NOMO-1 treated with DMSO at 0.1 percent for 48 hours (cell line): ENCODE measurements around the gene CYS1.
"Not testable (repeated sequence)": the region's sequence is repeated elsewhere in the genome, so short reads cannot be mapped to it uniquely, and the experiment has no call there.

ENCODE experiments used
- DNase-seq: peaks from one replicate; lab custom pipeline; 2025; ENCODE audit not compliant: unreplicated experiment; lab: John Stamatoyannopoulos, UW

CYS1 gene

DNA sequence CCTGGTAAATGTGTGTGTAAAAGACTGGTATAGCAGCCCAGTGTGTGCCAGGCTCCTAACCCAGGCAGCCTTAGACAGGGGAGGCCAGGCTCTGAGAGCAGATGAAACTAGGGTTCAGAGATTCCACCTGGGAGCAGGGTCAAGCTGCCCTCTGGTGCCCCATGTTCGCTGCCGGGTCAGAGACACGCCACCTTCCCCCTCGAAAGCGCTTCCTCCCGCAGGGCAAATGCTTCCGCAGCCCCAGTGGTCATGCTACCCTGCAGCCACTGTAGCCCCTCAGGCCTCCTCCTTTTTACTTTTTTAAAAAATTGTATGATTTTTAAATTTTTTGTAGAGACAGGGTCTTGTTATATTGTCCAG, 47.5 kb downstream of the CYS1 start:
- no peak for DNase-seq

DNA sequence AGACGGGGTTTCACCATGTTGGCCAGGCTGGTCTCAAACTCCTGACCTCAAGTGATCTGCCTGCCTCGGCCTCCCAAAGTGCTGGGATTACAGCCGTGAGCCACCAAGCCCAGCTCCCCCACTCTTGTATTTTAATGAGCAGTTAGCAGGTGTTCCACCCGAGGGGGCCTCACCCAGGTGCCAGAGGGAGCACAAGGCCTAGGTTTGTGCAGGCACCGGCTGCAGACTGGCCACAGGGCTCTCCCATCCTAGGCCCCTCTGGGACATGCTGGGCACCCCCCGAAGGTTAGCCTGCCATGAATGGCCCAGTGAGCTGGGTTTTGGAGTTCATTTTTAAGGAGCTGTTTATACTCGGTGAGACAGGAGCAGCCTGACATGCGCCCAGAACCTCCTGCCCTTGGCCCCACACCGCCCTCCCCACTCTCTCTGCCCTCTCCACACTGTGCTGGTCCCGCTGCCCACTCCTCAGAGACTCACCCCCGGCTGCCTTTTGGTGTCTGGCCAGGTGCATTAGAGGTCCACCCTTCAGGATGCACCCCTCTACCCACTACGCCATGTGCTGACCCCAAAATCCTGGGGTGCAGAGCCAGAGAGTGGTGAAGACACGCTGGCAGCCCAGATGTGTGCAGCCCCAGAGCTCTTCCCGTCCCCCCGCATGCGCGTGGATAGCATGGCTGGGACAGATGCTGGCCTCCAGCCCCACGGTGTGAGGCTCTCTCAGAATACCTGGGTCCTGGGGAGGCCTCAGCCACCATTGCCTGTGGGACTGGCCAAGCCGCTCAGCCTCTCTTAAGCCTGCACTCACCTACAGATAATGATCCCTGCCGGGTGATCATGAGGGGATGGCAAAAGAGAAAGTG, 48.1 kb downstream of the CYS1 start:
- DNase-seq = no peak

DNA sequence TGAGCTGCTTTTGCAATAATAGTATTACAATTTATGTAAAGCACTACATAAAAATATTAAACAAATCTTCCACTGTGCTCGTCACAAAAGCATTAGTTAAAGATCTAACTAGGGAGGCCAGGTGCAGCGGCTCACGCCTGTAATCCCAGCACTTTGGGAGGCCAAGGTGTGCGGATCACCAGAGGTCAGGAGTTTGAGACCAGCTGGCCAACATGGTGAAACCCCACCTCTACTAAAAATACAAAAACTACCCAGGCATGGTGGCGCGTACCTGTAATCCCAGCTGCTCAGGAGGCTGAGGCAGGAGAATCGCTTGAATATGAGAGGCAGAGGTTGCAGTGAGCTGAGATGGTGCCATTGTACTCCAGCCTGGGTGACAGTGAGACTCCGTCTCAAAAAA, 49.4 kb downstream of the CYS1 start:
- not testable (repeated sequence) for DNase-seq

DNA sequence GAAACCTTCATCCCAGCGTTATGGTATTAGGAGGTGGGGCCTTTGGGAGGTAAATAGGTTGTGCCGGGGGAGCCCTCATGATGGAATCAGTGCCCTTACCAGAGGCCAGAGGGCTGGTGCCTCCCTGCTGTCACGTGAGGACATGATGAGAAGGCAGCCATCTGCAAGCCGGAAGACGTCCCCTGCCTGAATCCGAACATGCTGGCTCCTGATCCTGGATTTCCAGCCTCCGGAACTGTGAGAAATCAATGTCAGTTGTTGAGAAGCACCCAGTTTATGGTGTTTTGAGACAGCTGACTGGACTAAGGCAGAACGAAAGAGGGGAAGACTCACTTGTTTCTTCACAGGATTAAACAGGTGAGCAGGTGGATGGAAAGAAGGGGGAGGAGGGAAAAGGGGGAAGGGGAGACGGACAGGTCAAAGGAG, 49.9 kb downstream of the CYS1 start:
- no peak for DNase-seq

DNA sequence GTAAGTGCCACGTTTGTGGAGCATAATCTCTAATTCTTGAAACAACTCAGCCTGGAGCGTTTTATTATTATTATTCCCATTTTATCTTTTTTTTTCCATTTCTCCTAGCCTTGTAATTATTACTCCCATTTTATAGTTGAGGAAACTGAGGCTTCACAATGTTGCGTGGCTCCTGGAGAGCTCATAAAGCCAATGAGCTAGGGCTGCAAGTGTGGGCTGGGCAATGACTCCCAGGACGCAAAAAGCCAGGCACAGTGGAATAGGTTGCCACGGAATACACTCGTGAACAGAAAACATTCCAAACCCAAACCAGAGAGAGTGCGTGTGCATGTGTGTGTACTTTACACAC, 50.4 kb downstream of the CYS1 start:
- DNase-seq = no peak

DNA sequence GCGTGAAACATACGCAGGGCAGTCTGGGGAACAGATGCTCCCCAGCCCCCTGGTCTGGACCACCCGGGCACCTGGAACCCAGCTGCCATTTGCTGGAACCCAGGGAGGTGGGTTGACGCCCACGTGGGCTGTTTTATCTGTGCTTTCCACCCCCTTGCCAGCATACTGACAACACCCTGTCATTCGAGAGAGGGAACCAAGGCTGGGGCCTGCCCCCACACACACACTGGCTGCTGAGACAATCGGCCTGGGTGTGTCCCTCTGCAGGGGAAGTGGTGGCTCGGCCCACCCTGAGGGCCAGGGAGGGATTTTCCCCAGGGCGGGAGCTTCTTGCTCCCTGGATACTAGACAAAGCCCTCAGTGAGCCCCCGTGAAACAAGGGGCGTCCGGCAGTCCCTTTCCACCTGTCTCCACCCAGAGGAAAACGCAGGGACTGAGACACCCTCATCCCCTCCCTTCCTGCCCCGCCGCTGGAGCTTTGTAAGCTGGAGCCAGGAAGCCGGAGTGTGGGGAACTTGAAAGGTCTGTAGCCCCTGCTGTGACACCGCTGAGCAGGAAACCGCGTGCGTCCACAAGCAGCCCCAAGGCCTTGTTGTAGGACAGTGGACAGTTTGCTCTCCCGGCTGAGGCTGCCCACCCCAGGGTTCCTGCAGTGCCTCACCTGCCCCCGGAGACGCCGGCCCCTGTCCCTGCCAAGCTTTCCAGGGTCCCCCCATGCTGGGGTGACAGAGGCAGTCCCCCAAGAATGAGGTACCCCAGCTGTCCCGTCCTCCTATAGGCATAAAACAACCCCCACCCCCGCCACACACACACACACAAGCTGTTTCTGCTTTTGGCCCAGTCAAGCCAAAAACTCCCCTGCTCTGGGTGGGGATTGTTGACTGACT, 51.0 kb downstream of the CYS1 start:
- peak; percentile 81 for DNase-seq

DNA sequence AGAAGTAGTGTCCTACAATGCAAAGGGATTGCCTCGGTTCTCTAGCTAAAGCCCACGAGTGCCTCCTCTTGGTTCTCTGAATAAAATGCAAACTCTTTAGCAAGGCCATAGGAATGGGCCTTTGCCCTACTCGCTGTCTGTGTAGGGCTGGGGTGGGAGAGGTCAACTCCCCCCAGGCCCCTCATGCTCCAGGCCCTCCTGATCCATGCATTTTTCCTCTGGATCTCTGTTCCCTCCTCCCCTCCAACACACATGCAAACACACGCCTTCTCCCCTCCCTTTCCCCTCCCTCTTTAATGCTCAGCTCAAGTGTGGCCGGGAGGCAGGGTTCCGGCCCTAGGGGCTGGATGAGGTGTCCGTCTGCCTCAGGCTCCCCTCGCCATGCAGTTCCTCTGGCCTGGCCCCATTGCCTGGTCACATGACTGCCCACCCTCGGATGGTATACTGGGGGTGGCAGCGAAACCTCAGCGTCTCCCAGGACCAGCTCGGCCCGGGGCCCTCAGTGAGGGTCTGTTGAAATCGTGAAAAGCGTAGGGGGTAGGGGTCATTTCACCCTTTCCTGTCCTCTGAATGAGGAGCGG, 51.7 kb downstream of the CYS1 start:
- DNase-seq = no peak

DNA sequence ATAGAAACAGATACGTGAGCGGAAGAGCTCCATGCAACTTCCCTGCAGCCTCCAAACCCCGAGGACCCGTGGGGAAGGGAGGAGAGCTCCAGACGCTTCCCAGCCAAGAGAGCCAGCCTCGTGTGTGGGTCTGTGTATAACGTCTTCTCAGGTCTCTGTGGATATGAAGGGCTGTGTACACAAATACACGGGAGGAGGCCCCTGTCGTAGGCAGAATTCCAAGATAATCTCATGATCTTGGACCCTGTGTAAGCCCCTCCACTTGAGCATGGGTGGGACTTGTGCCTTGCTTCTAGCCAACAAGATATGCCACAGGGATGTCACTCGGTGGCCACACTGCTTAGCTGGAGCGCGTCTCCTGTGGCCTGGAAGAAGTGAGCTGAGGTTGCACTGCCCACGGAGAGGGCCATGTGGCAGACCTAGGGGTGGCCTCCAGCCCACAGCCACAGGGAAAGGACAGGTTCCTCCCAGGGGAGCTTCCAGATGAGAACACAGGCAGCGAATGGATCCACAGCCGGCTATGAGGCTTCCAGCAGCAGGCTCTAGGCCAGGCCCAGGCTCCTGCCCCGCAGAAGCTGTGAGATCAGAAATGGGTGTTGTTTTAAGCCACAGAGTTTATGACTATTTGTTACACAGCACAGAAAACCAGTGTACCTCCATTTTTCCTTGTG, 52.4 kb downstream of the CYS1 start:
- no peak for DNase-seq

DNA sequence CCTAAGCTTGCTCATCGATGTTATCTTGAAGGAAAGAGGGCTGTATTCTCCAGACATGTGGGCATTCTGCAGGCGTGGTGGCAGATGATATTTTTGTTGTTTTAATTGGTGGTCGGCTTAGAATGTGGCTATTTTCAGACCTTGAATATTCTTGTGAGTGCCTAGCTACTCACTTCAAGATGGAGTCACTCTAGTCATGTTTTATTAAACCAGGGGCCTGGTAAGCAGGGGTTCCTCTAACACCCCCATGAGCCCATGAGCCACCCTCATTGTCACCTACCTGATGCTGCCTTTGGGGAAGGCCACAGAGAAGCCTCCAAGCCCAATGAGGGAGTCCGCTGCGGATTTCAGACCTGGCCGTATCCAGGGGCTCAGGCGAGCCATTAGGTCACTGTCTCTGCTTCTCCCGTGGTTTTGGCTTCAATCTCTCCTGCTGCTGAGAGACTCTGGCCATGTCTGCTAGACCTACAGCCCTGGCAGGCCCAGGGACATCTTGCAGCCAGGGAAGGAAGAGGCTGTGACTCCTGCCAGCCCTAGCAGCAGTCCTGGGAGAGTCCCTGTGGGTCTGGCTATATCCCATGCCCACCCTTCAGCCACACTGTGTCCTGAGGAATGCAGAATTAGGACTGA, 53.2 kb downstream of the CYS1 start:
- DNase-seq = no peak

DNA sequence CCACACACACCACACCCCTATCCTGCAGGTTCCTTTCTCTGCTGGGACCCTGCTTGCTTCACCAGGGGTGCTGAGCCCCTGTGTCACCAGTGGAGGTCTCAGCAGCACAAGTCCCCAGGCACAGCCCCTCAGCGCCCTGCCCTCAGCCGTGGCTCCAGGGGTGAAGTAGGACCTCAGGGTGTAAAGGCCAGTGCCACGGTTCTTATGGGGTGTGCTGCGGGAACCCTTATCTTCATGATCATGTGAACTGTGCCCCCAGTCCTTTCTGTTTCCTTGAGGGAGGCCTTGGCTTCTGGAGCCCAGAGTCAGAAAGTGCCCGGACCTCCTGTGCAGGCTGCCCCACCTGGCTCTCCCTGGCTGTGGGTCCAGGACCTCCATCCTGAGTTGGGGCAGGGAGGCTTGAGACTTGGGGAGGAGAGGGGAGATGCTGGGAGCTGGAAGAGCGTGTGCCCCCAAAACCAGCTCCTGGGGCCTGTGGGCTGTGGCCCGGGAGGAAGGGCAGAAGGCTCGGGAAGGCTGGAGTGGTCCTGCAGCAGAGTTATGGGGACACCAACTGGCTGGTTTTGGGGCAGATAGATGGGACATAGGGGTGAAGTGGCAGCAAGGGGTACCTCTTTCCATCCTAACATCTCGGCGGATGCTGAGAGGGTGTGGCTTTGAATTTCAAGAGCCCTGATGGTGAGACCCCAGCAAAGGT, 57.1 kb downstream of the CYS1 start:
- no peak for DNase-seq

DNA sequence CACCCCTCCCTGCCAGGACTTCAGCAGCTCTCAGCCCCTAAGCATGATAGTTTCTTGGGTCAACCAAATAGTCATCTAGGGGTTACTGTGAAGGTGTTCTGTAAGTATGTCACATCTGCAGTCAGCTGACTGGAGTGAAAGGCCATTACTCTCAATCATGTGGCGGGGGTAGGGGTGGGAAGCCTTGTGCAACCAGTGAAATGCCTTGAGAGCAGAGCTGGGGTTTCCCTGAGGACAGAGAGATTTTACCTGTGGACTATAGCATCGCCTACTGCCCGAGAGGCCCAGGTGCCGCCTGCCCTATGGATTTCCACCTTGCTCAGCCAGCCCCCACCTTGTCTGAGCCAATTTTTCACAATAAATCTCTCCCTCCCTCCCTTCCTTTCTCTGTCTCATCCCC, 57.8 kb downstream of the CYS1 start:
- no peak for DNase-seq

DNA sequence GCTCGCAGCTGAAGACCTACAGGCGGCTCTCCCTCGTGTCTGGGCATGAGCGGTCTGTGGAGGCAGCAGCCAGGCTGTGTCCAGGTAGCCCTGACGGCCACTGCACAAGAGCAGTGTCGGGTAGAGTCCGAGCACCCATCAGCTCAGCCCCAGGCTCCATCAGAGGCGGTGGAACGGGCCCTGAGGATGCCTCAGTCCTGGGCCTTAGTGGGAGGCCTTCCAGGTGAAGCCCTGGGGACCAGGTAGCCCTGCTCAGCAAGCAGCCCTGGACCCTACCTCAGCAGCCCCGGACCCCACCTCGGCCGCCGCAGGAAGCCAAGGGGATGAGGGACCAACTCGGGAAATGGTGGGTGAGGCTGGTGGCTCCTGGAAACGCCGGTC, 58.2 kb downstream of the CYS1 start:
- no peak for DNase-seq

DNA sequence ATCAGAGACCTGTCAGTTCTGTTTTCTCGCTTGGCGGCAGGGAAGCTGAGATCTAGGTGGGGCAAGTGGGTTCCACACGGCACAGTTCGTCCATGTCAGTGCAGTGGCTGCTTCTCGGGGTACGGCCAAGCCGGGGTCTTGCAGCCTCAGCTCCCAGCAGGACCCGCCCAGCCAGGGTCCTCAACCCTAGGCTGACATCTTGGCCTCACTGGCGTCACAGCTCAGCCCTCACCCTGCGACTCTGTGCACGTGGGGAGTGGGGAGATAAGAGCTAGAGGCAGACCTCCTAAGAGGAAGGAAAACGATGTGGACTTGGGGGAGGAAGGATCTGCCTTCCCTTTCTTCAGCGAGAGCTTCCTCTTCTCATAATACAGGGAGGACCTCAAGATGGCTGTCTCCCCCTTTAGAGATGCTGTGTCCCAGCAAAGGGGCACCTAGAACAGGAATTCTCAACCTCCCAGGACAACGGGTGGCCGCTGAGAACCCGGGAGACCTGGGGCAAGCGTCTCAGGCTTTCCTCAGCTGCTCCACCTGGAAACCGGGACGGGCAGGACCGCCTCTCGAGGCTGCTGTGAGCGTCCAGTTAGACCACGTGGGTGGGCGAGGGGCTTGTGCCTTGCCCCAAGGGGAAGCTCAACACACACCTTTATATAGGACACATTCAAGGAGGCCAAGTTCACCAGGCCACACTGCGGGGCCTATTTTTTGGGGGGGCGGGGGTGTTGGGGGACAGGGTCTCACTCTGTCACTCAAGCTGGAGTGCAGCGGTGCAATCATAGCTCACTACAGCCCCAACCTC, 60.4 kb downstream of the CYS1 start:
- no peak for DNase-seq

DNA sequence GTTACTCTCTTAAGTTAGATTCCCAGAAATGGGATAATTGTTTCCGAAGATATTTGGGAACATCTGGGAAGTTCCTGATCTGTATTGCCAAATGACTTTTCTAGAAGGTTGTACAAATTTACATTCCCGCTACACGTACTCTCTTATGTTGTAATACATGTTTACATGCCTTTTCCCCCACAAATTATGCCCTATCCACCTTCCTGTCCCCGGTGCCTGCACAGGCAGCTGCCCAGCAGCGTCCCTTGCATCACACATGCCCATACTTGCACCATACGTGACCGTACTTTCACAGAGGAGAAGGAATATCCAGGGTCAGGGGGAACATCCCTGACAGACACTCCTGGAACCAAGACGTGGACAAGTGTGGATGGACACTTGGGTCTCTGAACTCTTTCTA, 61.0 kb downstream of the CYS1 start:
- peak; percentile 21 for DNase-seq

DNA sequence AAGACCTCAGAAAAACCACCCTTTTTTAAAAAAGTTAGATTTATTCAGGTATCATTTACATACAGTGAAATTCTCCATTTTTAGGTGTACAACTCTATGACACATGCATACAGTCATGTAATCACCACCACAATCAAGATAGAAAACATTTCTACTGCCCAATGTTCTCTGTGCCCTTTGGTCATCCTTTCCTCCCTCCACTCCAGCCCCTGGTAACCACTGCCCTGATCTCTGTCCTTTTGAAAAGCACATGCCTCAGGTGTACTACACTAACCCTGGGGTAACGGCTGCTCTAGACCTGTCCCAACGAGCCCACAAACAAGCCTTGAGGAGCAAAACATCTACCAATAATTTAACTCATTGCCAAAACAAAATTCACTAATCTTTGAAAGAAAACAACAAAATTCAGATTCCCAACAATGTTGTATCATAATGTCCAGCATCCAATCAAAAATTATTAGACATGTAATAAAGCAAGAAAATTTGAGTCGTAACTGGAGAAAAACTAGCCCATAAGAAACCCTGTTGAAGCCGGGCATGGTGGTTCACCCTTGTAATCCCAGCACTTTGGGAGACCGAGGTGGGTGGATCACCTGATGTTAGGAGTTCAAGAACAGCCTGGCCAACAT, 62.8 kb downstream of the CYS1 start:
- DNase-seq = no peak

DNA sequence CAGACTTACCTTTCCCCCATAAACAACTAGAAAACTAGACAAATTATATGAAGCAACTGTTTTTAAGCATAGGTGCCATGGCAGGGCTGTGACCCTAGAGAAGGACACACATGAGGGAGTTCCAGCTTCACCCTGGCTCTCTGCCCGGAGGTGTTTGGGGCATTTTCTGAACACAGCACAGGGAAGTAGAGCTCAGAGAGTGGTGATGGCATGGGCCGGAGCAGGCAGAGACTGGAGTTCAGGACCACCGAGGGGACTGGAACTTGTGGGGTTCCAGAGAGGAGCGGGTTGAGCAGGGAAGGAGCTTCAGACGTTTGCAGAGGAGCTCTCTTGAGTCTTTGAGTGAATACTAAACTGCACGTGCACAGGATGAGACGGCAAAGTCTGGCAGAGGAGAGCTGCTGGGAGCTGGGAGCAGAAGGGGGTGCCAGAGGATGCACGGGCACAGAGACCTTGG, 63.4 kb downstream of the CYS1 start:
- DNase-seq = no peak

DNA sequence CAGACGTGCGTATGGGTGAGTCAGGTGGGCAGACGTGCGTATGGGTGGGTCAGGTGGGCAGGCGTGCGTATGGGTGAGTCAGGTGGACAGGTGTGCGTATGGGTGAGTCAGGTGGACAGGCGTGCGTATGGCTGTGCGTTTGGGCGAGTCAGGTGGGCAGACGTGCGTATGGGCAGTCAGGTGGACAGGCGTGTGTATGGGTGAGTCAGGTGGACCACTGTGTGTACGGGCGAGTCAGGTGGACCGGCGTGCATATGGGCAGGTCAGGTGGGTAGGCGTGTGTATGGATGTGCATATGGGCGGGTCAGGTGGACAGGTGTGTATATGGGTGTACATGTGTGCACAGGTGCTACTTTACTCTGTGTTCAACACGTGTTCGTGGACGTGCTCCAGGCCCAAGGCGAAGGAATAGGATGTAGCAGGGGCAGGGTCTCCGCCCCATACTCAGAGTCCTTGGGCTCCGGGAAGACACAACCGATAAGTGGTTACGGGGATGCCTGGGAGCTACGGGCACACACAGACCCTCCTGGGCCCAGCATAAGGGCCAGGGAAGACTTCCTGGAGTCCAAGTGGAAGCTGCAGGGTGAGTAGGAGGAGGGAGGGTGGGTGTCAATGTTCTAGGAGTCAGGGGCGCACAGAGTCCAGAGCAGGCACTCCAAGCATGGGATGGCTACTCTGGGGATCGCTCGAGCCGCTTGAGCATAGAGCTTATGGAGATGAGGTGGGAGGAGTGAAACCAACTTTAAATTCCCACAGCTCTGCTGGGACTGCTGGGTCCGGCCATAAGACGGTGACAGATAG, 64.0 kb downstream of the CYS1 start:
- no peak for DNase-seq

DNA sequence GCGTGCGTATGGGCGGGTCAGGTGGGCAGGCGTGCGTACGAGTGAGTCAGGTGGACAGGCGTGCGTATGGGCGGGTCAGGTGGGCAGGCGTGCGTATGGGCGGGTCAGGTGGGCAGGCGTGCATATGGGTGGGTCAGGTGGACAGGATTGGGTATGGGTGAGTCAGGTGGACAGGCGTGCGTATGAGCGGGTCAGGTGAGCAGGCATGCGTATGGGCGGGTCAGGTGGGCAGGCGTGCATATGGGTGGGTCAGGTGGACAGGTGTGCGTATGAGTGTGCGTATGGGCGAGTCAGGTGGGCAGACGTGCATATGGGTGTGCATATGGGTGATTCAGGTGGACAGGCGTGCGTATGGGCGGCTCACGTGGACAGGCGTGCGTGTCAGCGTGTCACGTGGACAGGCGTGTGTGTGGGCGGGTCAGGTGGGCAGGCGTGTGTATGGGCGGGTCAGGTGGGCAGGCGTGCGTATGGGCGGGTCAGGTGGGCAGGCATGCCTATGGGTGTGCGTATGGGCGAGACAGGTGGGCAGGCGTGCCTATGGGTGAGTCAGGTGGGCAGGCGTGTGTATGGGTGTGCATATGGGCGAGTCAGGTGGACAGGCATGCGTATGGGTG, 64.7 kb downstream of the CYS1 start:
- not testable (repeated sequence) for DNase-seq
